Neural crest cell (in vitro differentiated cells): ENCODE measurements around the gene ENDOG. TPM values are rescaled to one million over a fixed set of nuclear protein-coding genes. Genes with fewer than 3 reads are reported as not detected.

Experiments
- DNase-seq: peaks from one replicate; pipeline ENCODE4 v3.0.0; 2021; ENCODE audit warnings: low read depth, mixed read lengths, low spot score
- H3K27ac Mint-ChIP-seq: one replicate; pipeline ENCODE4 v1.8.0; 2021; ENCODE audit warnings: mild to moderate bottlenecking, mixed read lengths; ENCODE audit not compliant: unreplicated experiment
- H3K27me3 Mint-ChIP-seq: 2 replicates; pipeline ENCODE4 v1.8.0; 2021; ENCODE audit warnings: low read depth, mild to moderate bottlenecking, mixed read lengths
- H3K36me3 Mint-ChIP-seq: 2 replicates; pipeline ENCODE4 v1.8.0; 2021; ENCODE audit warnings: low read depth, mild to moderate bottlenecking, mixed read lengths
- H3K4me1 Mint-ChIP-seq: 2 replicates; pipeline ENCODE4 v1.8.0; 2021; ENCODE audit warnings: mixed read lengths
- H3K4me3 Mint-ChIP-seq: one replicate; pipeline ENCODE4 v1.8.0; 2021; ENCODE audit warnings: mild to moderate bottlenecking, mixed read lengths
- H3K9me3 Mint-ChIP-seq: 2 replicates; pipeline ENCODE4 v1.8.0; 2021; ENCODE audit warnings: mixed read lengths
- CTCF ChIP-seq: fragments of 200-600 bp; sonication (generic); conservative IDR thresholded peaks from 2 replicates; pipeline ENCODE4 v1.5.0; 2021; ENCODE audit warnings: antibody characterized with exemption, mild to moderate bottlenecking
- total RNA-seq: library from RNA; stranded (reverse); gene quantifications from 2 replicates; pipeline ENCODE4 v1.2.1, GENCODE V29; 2021

ENDOG gene
- total RNA-seq, 1 donor from 2014 or later = 21.9 TPM

DNA sequence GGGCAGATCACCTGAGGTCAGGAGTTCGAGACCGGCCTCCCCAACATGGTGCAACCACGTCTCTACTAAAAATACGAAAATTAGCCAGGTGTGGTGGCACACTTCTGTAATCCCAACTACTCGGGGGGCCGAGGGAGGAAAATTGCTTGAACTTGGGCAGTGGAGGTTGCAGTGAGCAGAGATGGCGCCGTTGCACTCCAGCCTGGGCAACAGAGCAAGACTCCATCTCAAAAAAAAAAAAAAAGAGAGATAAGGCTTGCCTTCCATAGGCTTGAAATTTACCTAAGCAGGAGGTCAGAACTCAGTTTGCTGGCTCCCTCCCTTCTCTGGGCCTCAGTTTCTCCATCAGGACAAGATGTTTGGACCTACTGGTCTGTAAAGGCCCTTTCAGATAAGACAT lies 10.0 kb downstream of the ENDOG start:
- no peak overlapping the region for H3K27ac Mint-ChIP-seq
- H3K27me3 Mint-ChIP-seq = peaks cover 2% of the 10 kb centered on the region
- DNase-seq = no peak
- peaks cover 17% of the 10 kb centered on the region for H3K4me1 Mint-ChIP-seq
- no peak for TF ChIP-seq CTCF
- peak overlapping the region; percentile 94 for H3K4me3 Mint-ChIP-seq
- no peaks in the 10 kb centered on the region for H3K9me3 Mint-ChIP-seq
- no peaks in the 10 kb centered on the region for H3K36me3 Mint-ChIP-seq

DNA sequence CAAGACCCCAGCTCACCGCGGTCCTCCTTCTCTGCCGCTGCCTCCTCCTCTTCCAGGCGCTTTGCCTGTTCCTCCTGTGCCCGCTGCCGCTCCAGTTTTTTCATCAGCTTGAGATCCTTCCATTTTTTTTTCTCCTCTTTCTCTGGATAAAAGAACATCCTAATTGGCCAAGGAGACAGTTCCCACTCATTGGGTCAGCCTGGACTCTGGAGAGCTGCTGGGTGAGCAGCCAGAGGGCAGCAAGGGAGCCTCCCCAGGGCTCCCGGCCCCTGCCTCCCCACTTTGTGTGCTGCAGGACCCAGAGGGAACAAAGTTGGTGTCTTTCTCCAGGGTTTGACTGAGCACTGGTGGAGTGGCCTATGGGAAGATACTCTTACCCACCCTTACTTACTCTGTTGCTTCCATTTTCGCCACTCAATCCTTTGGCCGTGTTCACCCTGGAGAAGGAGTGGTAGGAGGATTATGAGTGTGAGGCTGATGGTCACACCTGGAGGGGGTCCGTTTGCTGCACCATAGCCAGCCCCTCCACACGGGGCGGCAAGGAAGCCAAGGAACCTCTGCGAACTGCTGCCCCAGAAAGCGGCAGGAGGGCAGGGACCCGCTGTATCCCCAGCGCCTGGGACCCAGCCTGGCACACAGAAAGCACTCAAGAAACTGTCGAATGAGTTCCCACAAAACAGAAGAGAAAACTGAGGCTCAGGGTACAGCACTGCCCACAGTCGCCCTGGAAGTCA lies 10.6 kb downstream of the ENDOG start:
- no peaks in the 10 kb centered on the region for H3K9me3 Mint-ChIP-seq
- H3K4me1 Mint-ChIP-seq = peaks cover 17% of the 10 kb centered on the region
- H3K4me3 Mint-ChIP-seq = peak overlapping the region; percentile 94
- no peak for TF ChIP-seq CTCF
- peaks cover 2% of the 10 kb centered on the region for H3K27me3 Mint-ChIP-seq
- H3K27ac Mint-ChIP-seq = peak overlapping the region; percentile 91
- H3K36me3 Mint-ChIP-seq = no peaks in the 10 kb centered on the region
- no peak for DNase-seq

- Mint-ChIP-seq H3K4me3 (peak within 1 kb of the TSS; percentile 94), H3K9me3 (no peaks in the 10 kb centered on the region), H3K27me3 (peaks cover 2% of the 10 kb centered on the region), H3K36me3 (no peaks in the 10 kb centered on the region), H3K4me1 (peaks cover 17% of the 10 kb centered on the region), H3K27ac (peak within 1 kb of the TSS; percentile 91)
- peak; percentile 85 for DNase-seq
- TF ChIP-seq CTCF = no peak
These were observed 11.4 kb downstream of the ENDOG start, which contains the start of gene SPOUT1 for GRCh38 chr9:128829477-128830251. TSS of gene SPOUT1 (minus strand) at chr9:128829794. CDS start at chr9:128829780, 14 bp downstream.

- Mint-ChIP-seq H3K36me3 (peaks cover 4% of the 10 kb centered on the region), H3K27me3 (peaks cover 2% of the 10 kb centered on the region), H3K9me3 (no peaks in the 10 kb centered on the region), H3K4me1 (peaks cover 10% of the 10 kb centered on the region), H3K27ac (no peak overlapping the region), H3K4me3 (no peak overlapping the region)
- DNase-seq = no peak
- TF ChIP-seq CTCF = no peak
These were observed 15.4 kb downstream of the ENDOG start for GRCh38 chr9:128833696-128834095.

DNA sequence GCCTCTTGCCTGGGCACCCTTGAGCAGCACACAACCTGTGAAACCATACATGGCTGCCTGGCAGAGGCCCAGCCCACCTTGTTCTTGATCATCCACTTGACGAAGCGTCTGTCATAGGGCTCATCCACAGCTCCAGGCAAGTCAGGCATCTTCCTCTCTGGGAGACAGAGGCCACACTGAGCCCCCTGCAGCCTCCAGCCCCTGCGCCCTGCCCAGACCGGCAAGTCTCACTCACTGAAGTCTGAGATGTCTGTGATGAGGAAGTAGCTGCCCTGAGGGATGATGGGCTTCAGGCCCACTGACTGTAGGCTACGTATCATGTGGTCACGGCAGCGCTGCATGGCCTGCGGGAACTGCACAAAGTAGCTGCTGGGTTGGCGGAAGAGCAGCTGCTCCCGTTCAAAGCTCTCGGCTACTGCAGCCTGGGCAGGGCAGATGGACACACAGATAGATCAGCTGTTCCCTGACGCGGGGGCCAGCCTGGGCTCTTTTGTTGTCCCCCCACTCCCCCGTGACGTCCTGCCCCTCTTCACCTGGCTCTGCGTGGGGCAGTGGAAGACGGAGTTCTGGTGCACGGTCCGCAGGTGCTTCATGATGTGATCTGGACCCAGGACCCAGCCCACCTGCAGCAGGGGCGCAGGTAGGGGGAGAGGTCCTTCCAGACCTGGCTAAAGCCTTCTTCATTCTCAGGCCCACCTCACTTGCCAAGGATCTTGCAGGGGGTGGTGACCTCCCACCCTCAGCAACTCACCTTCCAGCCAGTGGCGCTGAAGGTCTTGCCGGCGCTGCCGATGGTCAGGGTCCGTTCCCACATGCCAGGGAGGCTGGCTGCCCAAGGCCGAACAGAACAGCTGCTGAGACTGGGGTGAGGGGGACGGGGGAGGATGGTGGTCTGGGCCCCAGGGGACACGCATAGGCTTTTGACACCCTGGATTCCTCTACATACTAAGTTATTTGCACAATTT lies 17.2 kb downstream of the ENDOG start:
- Mint-ChIP-seq H3K4me1 (no peaks in the 10 kb centered on the region), H3K36me3 (peaks cover 4% of the 10 kb centered on the region), H3K27ac (no peak overlapping the region), H3K27me3 (no peaks in the 10 kb centered on the region), H3K9me3 (no peaks in the 10 kb centered on the region), H3K4me3 (no peak overlapping the region)
- no peak for DNase-seq
- TF ChIP-seq CTCF = no peak
